ENCODE measurements around the gene DNAAF6.

Gene DNAAF6

GRCh38 chrX:107293056-107293455 lies 86.6 kb downstream of the DNAAF6 start:
- Histone ChIP-seq H3K4me1 (ENCODE audit: control insufficient read depth, insufficient read depth, low read length) (no peaks in the 10 kb centered on the region), H3K27ac (ENCODE audit: low read length) (no peak overlapping the region), H3K27me3 (ENCODE audit: control insufficient read depth, insufficient read depth, low read length) (no peaks in the 10 kb centered on the region), H3K36me3 (ENCODE audit: control insufficient read depth, insufficient read depth, low read length) (no peaks in the 10 kb centered on the region), H3K4me3 (ENCODE audit: low read length) (no peak overlapping the region), H3K9me3 (ENCODE audit: control insufficient read depth, insufficient read depth, low read length) (no peaks in the 10 kb centered on the region)
- no CpG with 5 or more reads among the region's 2 CpGs for WGBS (ENCODE audit: insufficient coverage, insufficient read length)
- DNase-seq (ENCODE audit: low read depth, low spot score), result no peak

All from iPS DF 6.9 (cell line).